ENCODE results near the gene PHKB. TPM values are rescaled to one million over a fixed set of nuclear protein-coding genes. Genes with fewer than 3 reads are reported as not detected.

PHKB gene
- total RNA-seq, 1 experiment from 2014 or later, result 38.8 TPM

- H3K23ac ChIP-seq (ENCODE audit: insufficient read length, low read depth, low read length), result no peak overlapping the region
- no peak overlapping the region for H2AFZ ChIP-seq (ENCODE audit: low read length)
- H3K27me3 ChIP-seq (ENCODE audit: insufficient read depth, low read length), result no peaks in the 10 kb centered on the region
- no peaks in the 10 kb centered on the region for H3K9me3 ChIP-seq (ENCODE audit: control insufficient read depth, low read depth, low read length)
- H3K9ac ChIP-seq (ENCODE audit: extremely low read depth, insufficient read length, low read length), result no peak overlapping the region
- H3T11ph ChIP-seq (ENCODE audit: low read length), result no peak overlapping the region
- no peak overlapping the region for H2BK5ac ChIP-seq (ENCODE audit: insufficient read length, low read length)
- H4K5ac ChIP-seq (ENCODE audit: insufficient read length, low read depth, low read length), result no peak overlapping the region
- no peaks in the 10 kb centered on the region for H3K27me3 Mint-ChIP-seq (ENCODE audit: low read depth)
- H3K23me2 ChIP-seq (ENCODE audit: insufficient read length, low read depth, low read length, poor library complexity, severe bottlenecking), result no peaks in the 10 kb centered on the region
- H3K4me3 Mint-ChIP-seq, result no peak overlapping the region
- H2BK120ac ChIP-seq (ENCODE audit: low read depth, low read length, poor library complexity, severe bottlenecking), result peak overlapping the region; percentile 23
- peaks cover 2 to 5% (median 2%) of the 10 kb centered on the region in 3 experiments; a peak in 1 of 7 replicates for H3K36me3 Mint-ChIP-seq (ENCODE audit: insufficient read depth in 1 of 3, low read depth in 3 of 3)
- H4K91ac ChIP-seq (ENCODE audit: insufficient read length, low read depth, low read length), result no peak overlapping the region
- no peak overlapping the region for H2BK15ac ChIP-seq (ENCODE audit: low read depth, low read length)
- no peak overlapping the region for H3K18ac ChIP-seq (ENCODE audit: insufficient read length, low read depth, low read length)
- no peak overlapping the region for H3K4me2 ChIP-seq (ENCODE audit: insufficient read depth, insufficient read length, low read length)
- H2BK12ac ChIP-seq (ENCODE audit: insufficient read length, low read depth, low read length), result no peak overlapping the region
- H3K79me2 ChIP-seq (ENCODE audit: insufficient read depth, low read length), result no peaks in the 10 kb centered on the region
- H2BK20ac ChIP-seq (ENCODE audit: low read depth, low read length, poor library complexity, severe bottlenecking), result no peak overlapping the region
- H4K20me1 ChIP-seq (ENCODE audit: control insufficient read depth, insufficient read depth, insufficient read length), result no peaks in the 10 kb centered on the region
- no peak overlapping the region for H3K14ac ChIP-seq (ENCODE audit: insufficient read depth, low read length)
- 0 out of 2 replicates have a peak, but pooled peaks cover 5% of the 10 kb centered on the region for H3K4me1 ChIP-seq (ENCODE audit: insufficient read depth, low read length)
- no peak for TF ChIP-seq CTCF (conservative IDR thresholded peaks at IDR 0.05)
- no peak overlapping the region for H4K8ac ChIP-seq (replicated peaks; ENCODE audit: insufficient read length, low read depth, low read length)
- H3K27ac Mint-ChIP-seq, result no peak overlapping the region; a peak in 1 of 7 replicates
- peaks cover 2% of the 10 kb centered on the region in 2 experiments; a peak in 2 of 5 replicates for H3K9me3 Mint-ChIP-seq
- no peaks in the 10 kb centered on the region for H3K79me1 ChIP-seq (ENCODE audit: insufficient read depth, low read depth, low read length, poor library complexity, severe bottlenecking)
- no peak overlapping the region for H3K27ac ChIP-seq (ENCODE audit: insufficient read length, low read depth, low read length)
- DNase-seq, result no peak
- H3K4ac ChIP-seq (ENCODE audit: low read depth, low read length), result no peak overlapping the region; the same call in 1 of the 2 replicates
- peaks cover 18 to 20% of the 10 kb centered on the region in 2 experiments for H3K4me1 Mint-ChIP-seq
- no peak overlapping the region for H2AK5ac ChIP-seq (ENCODE audit: insufficient read length, low read length)
- H3K56ac ChIP-seq (ENCODE audit: insufficient read length, low read depth, low read length), result no peak overlapping the region
Measured at GRCh38 chr16:47627721-47628120, 166.6 kb downstream of the PHKB start.
